HG03432 (cell line): ENCODE data around the gene FOXN3.

Experiments used
- ATAC-seq: cut with Tn5 transposase; IDR thresholded peaks from one replicate; pipeline ENCODE4 v1.9.1; 2021; ENCODE audit warnings: mild to moderate bottlenecking, moderate library complexity; ENCODE audit not compliant: unreplicated experiment

Gene FOXN3

DNA sequence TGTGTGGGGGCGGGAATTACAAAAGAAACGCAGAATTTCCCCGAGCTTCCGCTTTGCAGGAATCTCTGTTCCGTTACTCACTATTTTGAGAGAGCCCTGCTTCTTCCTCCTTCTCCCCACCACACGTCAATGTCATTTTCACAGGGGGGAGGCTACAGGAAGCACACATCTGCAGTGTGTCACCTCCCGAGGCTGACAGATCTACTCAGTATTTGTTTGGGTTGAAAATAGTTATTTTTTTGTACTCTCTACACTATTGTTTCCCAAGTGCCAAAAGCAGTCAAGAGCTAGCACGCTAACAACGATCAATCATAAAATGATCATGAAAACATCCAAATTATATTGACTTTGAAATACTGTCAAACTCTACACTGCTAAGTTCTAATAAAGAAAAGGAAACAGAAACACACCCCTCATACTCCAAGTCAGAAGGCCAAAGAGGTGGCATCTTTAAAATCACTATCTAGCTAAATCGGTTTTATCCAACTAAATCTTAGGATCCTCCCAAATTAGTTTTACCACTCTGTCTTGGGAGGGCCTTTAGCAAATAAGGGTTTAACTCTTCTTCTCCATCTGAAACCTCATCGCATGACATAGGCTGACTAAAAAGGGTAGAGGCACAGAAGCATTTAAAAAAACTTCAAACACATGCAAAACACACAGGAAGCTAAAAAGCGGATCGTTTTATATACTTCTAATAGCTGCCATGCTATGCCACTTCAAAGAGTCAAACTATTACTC lies 51.8 kb downstream of the FOXN3 start:
- ATAC-seq = peak; percentile 92

- no peak for ATAC-seq
Observed at GRCh38 chr14:89364316-89364715, 52.7 kb downstream of the FOXN3 start.

DNA sequence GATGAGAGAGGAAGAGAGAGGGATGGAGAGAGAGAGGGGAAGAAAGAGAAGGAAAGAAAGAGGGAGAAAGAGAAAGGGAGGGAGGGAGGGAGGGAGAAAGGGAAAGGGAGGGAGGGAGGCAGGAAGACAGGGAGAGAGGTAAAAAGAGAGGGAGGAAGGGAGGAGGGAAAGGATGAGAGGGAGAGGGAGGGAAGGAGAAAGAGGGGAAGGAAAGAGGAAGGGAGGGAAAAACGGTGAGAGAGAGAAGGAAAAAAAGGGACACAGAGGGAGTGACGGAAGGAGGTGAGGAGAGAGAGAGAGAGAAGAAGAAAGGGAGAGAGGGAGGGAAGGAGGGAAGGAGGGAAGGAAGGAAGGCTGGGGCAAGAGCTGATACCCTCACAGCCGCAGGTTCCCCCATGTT lies 56.8 kb downstream of the FOXN3 start:
- ATAC-seq = no peak

DNA sequence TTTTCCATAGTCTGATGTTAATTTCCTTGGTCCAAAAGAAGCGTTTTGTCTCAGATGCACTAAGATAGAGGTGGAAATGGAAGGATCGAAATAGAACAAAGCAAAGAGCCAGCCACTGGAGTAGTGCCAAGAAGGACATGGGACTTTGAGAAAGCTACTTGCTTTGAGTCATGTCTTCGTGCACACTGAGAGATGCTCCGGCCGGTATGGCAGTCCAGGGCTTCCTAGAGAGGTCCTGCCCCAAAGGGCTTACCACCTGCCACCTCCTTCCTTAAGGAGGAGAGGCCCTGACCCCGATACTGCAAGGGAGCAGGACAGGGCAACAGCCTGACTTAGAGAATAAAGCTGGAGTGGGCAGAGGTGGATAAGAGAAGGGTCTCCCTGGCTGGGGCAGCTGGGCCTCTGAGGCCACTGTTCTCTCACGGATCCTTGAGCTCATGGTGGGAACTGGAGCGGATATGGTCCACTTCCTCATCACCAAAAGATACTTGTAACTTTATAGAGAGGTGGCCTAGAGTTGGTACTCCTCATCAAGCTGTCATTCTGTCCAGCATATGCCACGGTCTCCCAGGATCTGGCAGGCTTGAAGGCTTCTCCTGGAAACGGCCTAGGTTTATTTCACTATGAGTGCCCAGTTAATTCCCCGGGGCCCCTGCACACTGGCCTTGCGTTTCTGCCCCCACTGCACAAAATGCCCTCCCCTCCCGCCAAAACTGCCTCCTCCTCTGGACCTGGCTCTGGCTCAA lies 57.4 kb downstream of the FOXN3 start:
- ATAC-seq = no peak

GRCh38 chr14:89357655-89358297 lies 59.3 kb downstream of the FOXN3 start:
- no peak for ATAC-seq

- ATAC-seq = no peak
Observed at GRCh38 chr14:89356927-89357326, 60.1 kb downstream of the FOXN3 start.

DNA sequence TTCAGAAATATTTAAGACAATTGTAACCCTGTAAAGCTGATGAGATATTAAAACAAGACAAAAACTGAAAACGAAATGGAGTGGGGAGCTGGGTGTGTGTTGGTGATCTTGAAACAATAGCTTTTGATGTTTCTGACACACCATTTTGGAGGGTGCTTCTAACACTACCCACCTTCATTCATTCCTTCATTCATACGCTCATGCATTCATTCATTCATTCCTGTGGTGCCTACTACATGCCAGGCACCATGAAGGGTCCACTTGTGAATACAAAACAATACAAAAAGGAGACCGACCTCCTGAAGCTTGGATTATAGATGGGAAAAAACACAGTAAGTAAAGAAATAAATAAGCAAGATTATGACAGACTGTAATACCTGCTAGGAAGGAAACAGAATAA lies 60.5 kb downstream of the FOXN3 start:
- no peak for ATAC-seq

DNA sequence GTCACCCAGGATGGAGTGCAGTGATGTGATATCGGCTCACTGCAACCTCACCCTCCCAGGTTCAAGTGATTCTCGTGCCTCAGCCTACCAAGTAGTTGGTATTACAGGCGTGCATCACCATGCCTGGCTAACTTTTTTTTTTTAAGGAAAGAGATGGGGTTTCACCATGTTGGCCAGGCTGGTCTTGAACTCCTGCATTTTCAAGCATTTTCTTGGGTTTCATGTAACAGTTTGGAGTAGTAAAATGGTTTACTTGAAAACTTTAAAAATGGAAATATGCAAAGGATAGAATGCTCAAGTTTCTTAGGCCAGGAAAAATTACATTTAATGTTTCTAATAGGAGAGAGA lies 63.3 kb downstream of the FOXN3 start:
- ATAC-seq = no peak

DNA sequence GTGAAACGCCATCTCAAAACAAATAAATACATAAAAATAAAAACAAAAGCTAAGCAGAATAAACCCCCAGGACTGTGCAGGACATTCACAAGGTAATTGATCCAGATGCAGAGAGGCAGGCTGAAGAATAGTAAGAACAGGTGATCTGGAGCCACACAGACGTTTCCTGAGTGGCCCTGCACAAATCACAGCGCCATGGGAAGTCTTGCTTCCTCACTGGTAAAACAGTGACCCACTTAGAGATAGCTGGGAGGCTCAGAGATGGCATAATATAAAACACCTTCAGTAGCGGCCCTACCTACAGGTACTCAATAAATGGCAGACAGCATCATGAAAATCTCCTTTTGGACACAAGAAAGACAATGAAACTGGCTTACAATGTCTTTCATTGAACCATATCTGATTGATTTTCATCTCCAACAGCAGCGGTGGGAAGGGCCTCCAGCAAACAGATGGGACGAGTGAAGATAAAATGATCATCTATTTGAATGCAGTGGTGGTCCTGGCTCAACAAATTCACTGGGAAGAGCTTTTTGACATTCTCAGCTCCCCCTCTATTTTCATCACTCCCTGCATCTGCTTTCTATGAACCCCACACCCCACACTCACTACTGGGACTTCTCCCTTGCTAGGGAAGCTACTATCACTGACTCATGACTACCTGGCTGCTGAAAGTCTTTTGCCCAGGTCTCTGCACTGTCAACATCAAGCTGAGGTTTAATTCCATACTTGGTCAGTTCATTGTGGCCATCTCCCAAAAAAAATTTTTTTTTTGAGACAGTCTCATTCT lies 63.9 kb downstream of the FOXN3 start:
- ATAC-seq = no peak

DNA sequence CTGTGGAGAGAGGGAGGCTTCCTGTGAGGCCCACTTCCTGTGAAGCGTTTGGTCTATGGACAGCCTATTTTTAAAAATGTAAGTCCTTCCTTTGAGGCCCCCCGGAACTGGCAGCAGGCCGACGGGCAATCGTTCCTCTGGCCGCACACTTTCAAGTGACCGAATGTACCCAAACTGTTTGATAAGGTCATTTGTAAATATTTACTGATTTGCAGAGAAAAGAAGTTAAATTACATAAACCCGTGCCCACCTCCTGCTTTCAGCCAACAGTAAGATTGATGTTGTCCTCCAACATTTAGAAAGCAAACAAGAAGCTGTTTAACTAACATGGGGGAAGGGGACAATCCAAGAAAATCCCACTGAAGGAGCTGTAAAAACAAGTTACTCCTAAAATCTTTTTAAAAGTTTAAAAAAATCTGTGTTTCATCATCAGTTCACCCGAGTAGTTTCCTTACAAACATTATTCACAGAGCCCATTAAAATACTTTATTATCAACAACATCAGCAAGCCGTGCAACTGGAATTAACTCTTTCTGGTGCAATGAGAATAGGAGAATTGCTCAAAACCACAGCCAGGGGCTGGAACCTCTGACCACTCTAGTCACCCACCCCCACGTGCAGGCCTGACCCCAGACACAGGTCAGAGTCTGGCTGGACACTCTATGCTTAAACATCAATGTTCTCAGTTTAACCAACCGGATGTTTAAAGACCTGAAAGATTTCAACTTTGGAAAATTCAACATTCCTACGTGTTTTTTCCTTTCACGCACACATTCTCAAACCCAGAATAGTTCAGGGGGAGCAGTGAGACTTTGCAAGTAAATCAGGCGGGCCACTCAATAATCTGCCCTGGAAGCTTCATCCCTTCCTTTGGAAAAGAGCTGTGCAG lies 65.3 kb downstream of the FOXN3 start:
- peak; percentile 80 for ATAC-seq

DNA sequence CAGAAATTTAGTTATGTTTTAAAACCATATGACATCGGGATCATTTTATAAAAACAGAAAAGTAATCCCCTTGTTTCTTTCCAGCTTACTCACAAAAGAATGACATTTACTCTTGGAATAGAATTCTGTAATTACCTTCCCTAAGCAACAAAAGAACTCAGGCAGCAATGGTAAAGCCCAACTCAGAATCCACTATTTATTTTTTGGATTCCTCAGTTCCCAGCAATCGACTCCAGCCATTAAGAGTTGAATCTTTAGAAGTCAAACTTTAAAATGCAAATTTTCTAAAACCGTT lies 65.9 kb downstream of the FOXN3 start:
- no peak for ATAC-seq

DNA sequence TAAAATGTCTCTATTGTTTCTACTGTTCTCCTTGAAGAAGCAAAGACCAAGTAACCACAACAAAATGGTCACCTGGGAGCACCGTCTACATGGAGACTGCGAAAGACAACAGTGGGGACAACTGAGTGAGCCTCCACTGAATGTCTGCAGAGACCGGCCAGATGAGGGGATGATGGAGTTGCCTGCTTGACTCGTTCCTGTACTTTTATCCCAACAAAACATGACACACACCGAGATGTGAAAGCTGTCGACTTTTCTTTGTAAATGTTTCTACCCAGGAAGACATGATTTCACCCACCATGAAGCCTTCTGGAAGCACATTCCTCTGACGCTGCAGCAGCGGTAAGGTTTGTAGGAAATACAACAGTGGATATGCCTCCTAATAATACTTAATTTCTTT lies 66.9 kb downstream of the FOXN3 start:
- no peak for ATAC-seq

DNA sequence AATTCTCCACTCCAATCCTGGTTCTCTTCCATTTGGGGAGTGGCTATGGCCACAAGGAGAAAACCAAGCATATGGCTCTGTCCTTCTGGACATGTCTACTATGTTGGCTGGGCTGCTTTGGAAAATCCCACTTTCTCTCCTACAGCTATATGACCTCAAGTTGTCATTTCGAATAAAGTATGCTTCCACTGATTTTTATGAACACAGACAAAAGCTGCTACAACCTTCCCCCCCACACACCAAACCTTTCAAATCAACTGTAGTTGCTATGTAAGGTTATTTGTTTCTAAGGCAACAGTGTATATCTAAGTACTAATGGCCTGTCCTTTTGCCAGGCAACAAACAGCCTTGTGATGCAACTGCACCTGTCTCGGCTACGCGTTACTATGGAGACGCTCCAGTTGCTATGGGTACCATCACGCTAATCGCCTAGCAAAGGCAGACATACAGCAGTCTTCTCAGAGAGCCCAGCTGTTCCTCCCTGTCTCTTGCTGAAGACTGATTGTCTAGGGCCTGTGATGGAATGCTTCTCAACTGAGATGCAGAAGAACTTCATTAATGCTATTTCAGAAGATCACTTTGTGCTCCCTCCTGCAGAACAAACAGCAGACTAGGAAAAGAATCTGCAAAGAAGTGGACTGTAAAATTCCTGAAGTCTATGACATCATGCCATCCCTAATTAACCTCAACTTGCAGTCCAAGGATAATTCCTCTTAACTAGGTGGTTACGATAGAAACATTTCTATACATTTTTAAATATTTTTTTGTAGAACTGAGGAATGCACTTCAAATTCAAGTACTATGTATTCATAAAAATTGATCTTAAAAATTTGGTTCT lies 67.6 kb downstream of the FOXN3 start:
- no peak for ATAC-seq

- no peak for ATAC-seq
Observed at GRCh38 chr14:89348722-89349121, 68.3 kb downstream of the FOXN3 start.

GRCh38 chr14:89347885-89348284 lies 69.1 kb downstream of the FOXN3 start:
- no peak for ATAC-seq

DNA sequence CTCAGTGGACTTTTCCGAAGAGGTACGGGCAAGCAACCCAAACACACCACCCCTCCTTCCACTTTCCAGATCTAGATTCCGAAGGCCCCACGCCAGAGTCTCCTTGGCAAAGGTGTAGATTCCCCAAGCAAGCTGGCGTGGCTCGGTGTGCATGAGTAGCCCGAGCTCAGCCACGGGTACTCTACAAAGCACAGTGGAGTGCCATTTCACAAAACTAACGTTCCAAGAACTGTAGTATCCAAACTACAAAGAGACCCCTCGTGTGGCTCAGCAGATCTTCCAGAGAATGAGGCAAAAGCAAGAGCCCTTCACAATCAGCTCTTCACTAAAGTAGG lies 72.1 kb downstream of the FOXN3 start:
- ATAC-seq = no peak

- ATAC-seq = no peak
Observed at GRCh38 chr14:89343356-89343755, 73.7 kb downstream of the FOXN3 start.

DNA sequence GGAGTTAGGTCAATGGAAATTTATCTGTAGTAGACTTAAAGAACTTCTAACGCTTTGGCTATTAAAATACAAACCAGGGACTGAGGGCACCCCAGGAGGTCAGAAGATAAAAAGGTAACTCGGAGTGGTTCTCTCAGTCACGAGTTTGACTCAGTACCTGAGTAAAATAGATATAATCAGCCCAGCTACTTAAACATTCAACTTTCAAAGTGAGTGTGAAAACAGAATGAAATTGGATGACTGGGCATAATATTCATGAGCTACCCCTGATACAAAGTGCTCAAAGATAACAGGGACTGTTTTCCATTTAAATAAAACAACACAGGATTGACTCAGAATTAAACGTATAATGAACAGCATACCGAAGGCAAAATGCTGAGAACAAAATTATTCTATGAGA lies 75.0 kb downstream of the FOXN3 start:
- peak; percentile 42 for ATAC-seq

- ATAC-seq = no peak
Observed at GRCh38 chr14:89340200-89341181, 76.5 kb downstream of the FOXN3 start.
